GM03348 (cell line): ENCODE measurements around the gene FILIP1L.

Experiments used
- DNase-seq: peaks from one replicate; pipeline ENCODE4 v3.0.0; 2012; ENCODE audit warnings: low spot score

Gene FILIP1L

DNA sequence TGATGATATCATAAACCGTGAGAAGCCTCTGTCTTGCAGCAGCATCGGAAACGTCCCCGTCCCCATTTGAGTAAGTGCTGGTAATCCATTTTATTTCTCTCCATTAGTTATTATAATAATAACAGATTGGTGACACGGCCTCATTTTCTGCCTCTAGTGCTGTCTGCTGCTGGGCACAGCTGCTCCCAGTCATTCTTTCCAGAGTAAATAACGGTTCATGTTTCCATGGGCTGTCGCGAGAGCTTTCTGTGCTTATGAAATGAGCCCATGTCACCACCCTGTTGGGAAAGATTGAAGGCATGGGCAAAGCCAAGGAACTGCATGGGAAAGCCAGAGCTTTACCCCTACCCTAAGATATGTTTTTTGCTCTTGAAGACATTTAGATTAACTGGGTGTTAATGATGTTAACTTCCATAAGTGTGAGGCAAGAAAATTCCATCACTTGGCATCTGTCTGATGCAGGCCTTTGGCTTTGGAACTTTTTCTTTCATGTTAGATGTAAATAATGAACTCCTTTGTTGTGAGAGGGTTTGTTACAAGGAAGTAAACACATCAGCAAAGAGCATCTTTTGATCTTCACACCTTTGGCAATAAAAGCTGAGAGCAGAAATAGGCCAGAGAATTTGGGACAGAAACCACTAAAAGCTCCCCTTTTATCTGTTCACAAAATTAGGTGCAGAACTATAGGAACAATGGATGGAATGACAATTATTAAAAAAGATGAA is 141.8 kb downstream of the FILIP1L start:
- no peak for DNase-seq

DNA sequence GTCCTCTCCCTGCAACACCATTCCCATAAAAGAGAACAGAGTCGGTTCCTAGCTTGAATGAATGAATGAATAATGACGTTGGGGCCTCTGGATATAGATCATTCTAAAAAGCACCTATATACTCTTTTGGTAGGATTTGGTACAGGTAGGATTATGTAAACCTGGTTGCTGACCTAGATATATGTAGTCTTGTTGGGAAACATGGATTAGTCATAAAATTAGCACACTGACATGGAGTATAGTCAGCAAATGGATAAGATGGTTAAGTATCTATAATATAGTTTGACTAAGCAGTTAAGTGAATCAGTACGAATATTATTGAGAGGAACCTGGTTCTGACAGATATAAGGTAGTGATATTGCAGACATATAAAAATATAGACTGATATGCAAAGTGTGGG is 142.5 kb downstream of the FILIP1L start:
- DNase-seq, result no peak

- DNase-seq, result no peak
These were observed 144.1 kb downstream of the FILIP1L start for GRCh38 chr3:99970198-99970597.

DNA sequence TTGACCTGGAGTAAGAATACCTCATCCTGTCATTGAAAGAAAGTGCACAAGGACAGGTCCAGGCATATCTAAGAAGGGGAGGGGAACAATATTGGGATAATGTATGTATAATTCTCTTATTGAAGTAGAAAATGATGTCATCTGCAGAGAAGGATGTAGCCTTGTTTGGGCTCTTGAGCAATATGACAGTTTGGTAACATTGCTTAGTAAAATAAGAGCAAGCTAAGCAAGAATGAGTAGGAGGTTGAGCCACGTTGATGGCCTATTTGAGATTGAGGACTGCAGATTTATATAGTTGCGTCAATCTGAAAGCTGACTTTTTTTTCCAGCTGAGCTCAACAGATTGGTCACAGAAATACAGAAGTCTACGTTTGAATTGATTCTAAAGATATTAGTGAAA is 145.2 kb downstream of the FILIP1L start:
- DNase-seq, result no peak

DNA sequence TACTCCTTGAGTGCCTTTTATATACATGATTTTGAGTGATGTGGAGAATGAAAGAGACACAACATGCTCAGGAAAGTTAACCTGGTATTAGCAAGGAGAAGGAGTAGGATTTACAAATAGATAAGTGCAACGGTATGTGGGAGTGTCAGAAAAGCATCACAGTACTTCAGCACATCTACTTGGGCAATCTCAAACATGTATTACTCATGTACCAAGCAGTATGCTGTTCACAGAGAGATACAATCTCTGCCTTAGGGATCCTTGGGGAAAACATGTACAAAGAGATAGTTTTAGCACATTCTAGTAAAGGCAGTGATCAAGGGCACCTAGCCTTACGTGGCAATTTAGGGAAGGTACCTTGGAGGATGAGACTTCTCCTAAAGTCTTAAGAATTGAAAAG is 146.5 kb downstream of the FILIP1L start:
- DNase-seq, result peak; percentile 17

- DNase-seq, result peak; percentile 45
These were observed 147.5 kb downstream of the FILIP1L start for GRCh38 chr3:99966662-99967416.

DNA sequence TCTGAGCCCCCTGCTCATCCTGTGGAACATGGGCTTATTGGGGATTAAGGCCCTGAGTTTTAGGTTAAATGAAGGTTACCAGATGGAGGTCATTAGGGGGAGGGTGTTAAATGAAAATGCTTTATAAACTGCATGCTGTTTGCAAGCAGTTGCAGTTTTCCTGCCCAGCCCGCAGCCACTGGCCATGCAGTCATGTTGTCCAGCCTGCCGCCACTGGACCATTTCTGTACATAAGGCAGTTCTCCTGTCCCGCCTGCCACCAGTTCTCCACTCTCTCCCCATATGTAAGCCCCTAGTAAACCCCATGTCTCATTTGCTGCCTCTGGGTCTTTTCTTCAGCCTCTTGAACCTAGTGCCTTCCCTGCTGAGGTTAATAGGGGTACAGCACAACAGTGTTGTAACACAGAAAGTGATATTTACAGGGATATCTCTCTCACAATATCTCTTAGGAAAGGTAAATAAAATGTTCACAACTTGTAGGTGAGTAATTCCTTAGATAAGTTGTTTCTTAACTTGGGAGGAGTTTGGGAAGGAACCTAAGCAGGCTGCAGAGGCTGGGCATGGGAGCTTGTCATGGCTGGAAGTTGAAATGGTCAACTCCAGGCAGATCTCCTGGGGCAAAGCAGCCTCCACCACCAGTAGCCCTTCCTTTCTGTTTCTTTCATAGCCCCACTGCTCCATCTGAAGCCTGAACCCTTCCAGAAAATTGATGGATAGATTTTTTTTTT is 148.5 kb downstream of the FILIP1L start:
- no peak for DNase-seq

DNA sequence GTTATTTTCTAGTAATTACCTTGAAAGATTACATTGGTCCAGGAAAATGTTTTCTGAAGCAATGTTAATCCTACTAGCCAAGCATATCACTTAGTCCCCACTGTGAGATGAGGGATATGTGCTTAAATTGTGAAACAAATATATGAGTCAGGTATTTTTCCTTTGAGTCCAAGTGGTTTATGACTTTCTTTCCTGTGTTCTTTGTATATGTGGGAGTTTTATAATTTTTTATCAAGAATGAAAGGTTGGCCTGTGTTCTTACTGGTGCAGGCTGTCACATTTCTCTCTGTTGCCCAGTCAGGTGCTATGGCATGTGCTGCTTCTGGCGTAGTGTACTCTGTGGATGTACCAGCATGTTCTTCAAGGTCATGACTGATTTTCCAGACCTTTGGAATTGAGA is 149.2 kb downstream of the FILIP1L start:
- DNase-seq, result peak; percentile 20

DNA sequence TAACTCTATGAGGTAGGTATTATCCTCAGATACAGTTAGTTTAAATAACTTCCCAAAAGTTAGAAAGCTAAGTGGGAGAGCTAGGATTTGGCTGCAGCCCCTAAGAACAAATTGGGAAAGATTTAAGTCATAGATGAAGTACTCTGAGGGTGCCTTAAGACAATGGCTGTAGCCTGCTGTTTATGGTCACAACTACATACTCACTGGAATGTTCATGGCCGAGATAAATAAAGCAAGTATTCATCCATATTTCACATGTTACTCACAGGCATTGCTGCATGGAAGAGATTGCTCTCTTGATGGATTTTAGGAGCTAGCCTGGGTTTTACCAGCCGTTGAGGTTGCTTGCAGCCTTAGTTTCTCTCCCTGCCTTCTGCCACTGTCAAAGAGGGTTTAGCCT is 151.6 kb downstream of the FILIP1L start:
- DNase-seq, result peak; percentile 63

DNA sequence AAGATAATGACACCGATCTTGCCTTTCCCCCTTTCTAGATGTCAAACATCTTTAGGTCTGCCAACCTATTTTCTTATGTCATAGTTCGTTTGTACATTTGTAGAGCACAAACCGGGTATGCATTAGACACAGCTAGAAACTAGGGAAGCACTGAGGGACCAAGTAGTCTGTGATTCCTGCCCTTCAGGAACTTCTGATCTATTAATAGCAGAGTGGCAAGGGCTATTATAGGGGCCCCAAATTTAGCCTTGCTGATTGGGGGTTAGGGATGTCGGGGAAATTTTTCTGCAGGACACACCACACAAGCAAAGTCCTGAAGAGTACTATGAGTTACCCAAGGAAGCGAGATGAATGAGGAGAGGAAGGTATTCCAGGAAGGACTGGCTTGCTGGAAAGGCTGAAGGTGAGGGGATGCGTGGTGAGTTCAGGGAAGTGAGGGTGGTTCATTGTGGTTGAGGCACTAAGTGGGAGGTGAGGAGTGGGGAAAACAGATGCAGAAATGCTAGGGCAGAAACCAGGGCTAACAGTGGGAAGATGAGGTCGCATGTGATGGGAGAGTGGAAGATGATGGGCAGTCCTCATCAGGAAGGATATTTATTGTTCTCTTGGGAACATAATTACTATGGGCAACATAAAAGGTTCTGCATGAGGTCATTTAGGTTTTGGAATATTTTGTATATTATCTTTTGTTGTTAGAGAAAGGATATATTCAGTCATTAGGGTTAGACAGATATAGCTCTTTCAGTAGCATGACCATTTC is 152.4 kb downstream of the FILIP1L start:
- DNase-seq, result no peak

GRCh38 chr3:99960941-99961340 is 153.4 kb downstream of the FILIP1L start:
- DNase-seq, result no peak

DNA sequence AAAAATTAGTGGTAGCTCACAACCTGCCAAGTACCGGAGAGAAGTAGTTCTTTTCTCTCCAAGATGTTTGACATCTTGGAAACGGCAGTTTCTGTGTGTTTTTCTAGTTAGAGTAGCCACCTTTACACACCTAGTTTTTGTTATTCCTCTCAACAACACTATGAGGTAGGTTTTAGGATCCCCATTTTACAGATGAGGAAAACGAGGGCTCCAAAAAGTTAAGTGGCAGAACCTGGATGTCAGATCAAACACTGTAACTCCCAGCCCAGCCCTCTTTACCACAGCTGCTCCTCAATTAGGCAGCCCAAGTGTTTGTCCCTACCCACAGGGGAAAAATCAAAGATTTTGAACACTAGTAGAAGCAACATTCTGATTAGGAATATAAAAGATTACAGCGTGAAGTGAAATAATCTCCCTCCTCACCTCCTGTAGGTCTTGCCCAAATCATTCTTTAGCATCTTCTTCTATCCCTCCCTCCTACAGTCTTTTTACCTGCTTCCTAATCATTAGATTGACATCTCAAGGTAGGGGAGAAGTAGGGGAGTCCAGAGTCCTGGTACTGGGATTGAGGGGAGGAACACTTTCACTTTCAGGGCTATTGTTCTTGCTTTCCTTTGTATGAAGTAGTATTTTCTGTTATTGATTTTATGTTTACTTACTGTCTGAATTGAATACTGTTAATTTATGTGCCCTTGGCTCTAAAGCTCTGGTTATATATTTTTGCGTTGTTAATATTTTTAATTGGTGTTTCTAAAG is 154.0 kb downstream of the FILIP1L start:
- DNase-seq, result peak; percentile 6

- DNase-seq, result no peak
These were observed 155.9 kb downstream of the FILIP1L start for GRCh38 chr3:99958222-99958912.

DNA sequence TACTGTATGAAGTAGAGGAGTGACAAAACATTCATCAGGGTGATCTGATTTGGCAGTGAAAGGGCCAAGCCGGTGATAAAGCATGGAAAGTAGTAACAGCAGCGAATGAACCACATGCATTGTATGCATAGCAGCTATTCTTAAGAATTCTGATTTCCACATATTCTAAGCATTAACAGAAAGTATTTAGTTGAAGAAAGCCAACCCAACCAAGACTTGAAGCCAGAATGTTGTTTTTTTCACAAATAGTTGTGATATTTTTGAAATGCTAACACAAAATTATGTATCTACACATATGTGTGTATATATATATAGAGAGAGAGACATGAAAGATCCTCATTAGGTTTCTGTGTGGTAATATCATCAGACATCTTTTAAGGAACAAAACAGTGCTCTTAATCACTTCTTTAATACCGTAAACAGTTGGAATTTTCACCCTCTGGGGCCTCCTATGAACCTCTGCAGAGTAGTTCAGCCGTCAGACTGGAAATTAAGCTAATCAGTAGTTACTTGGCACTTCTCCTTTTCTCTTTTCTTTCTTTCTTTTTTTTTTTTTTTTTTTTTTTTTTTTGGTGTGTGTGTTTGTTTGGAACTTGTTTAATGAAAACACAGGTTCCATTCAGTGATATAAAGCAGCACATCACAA is 157.0 kb downstream of the FILIP1L start:
- no peak for DNase-seq

- DNase-seq, result no peak
These were observed 158.3 kb downstream of the FILIP1L start for GRCh38 chr3:99955773-99956562.

DNA sequence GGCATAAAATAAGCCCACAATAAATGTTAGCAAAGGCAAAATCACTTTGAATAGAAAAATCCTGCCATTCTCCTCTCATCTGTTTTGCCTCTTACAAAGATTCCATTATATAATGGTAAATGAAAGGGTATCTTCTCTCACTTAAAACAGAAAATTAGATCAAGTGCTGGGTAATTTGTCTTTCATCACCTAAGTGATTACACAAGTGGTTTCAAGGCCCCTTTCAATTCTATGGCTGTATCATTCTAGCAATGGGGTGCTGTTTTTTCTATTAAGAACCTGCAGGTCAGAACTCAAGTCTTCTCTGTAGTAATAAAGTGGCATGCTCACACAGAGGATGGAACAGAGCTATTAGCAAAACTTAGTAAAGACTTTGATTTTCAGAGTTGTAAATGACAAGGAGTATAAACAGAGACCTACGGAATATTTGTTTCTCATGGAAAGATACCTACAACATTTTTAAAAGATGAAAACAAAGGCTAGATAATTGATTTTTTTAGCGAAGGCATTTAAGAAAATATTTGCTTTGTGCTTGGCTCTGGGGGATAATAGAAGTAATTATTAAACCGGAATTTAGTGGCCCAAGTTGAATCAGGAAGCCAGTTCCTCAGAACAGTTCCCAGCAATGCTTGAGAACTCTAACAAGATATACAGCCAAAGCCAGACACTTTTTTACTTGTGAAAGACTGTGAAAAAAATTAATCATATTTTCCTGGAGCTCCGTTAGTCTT is 159.2 kb downstream of the FILIP1L start:
- DNase-seq, result no peak

DNA sequence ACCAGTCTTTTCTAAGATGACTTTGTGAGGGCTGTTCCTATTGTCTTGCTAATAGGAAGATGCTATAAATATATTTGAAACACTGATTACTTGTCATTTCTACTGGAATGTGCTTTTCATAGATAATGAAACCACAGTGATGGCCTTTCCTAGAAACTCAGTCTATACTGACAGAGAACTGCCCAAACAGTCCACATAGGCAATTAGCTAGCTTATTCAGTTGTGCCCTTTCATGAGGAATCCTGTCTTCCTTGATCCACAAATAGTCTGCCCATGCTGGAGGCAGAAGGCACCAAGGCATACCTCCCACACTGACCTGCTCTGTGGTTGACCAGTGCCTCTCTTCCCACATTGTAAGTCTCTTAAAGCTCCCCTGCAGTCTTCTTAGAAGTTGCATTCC is 160.7 kb downstream of the FILIP1L start:
- DNase-seq, result no peak

DNA sequence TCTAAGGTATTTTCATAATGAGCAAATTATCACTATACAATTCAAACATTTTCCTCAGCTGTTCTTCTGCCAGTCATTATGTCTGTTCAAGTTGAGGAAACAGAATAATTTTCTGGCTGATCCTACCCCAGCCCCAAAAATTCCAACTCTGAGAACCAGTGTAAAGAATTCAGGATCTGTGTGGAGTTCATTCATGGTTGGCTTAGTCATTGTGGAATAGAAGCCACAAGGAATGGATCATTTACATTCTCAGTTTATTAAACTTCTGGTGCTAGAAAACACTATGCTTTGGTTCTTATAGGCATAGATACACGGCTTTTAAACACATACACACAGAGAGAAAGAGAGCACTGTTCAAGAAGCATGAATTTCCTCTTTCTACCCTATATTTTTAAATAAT is 162.0 kb downstream of the FILIP1L start:
- DNase-seq, result peak; percentile 56

- DNase-seq, result no peak
These were observed 162.6 kb downstream of the FILIP1L start for GRCh38 chr3:99951701-99952100.
